Kidney (tissue), 22 donors: ENCODE measurements around the gene KRT78. TPM values are rescaled to one million over a fixed set of nuclear protein-coding genes. Genes with fewer than 3 reads are reported as not detected.
A peak's percentile ranks its signal among the peaks of the same experiment; 100 is the strongest.

ENCODE experiments used
- DNase-seq, 5 donors: peaks; one replicate each; pipeline ENCODE4 v3.0.0-alpha.2; 2013 to 2020
- FAIRE-seq: peaks from 2 replicates; lab custom pipeline; 2012; peaks lifted over from hg19 to GRCh38; lab: Jason Lieb, UNC
- H3K27ac ChIP-seq, 2 donors: one replicate each; pipeline ENCODE4 v1.7.0; 2013; ENCODE audit warnings: low read depth in 2 of 2, low read length in 2 of 2, inconsistent platforms in 1 of 2
- H3K27me3 ChIP-seq: one replicate; pipeline ENCODE4 v1.7.1; 2013; ENCODE audit warnings: low read length, inconsistent platforms; ENCODE audit not compliant: control insufficient read depth, insufficient read depth
- H3K36me3 ChIP-seq, 3 donors: one replicate each; pipeline versions ENCODE4 v1.7.0 to v1.7.1; 2013; ENCODE audit warnings: low read length in 3 of 3, control low read depth in 1 of 3, inconsistent platforms in 1 of 3; ENCODE audit not compliant: insufficient read depth in 3 of 3, control insufficient read depth in 2 of 3
- H3K4me1 ChIP-seq, 3 donors: one replicate each; pipeline versions ENCODE4 v1.7.0 to v1.7.1; 2013; ENCODE audit warnings: low read length in 3 of 3, inconsistent platforms in 1 of 3, low read depth in 1 of 3; ENCODE audit not compliant: control insufficient read depth in 2 of 3, insufficient read depth in 2 of 3
- H3K4me3 ChIP-seq, 3 donors: one replicate each; pipeline versions ENCODE4 v1.7.0 to v1.8.1; 2013; ENCODE audit warnings: low read length in 3 of 3, control low read depth in 1 of 3, inconsistent platforms in 1 of 3
- H3K9ac ChIP-seq, 3 donors: one replicate each; pipeline versions ENCODE4 v1.7.0 to v1.7.1; 2013; ENCODE audit warnings: low read length in 3 of 3, control low read depth in 1 of 3, inconsistent platforms in 1 of 3
- H3K9me3 ChIP-seq, 3 donors: one replicate each; pipeline versions ENCODE4 v1.7.0 to v1.7.1; 2013; ENCODE audit warnings: low read length in 3 of 3, control low read depth in 1 of 3, inconsistent platforms in 1 of 3; ENCODE audit not compliant: control insufficient read depth in 2 of 3, insufficient read depth in 1 of 3
- CTCF ChIP-seq: IDR thresholded peaks from 3 replicates; pipeline ENCODE4 v1.5.1; 2012; ENCODE audit warnings: mild to moderate bottlenecking, moderate library complexity, borderline replicate concordance; ENCODE audit not compliant: insufficient read depth; ENCODE audit errors: extremely low read depth
- intact Hi-C: fragments of 100-400 bp; cut with DNase I; formaldehyde crosslinking; loops from one replicate; pipeline ENCODE4 v1.11.1; 2022
- long read RNA-seq, 10 donors: library from polyadenylated mRNA in 1 of 10; unstranded in 1 of 10; transcript quantifications; one replicate each; pipeline ENCODE4 v2.0.0 and lab custom pipeline, GENCODE V29; 2021 to 2026
- polyA plus RNA-seq: library from polyadenylated mRNA; stranded (reverse); fragments of 350-450 nt; fragmentation: Illumina TruSeq; extraction: RNeasy Lipid Tissue Mini Kit (QIAGEN cat#74804); gene quantifications from one replicate; pipeline ENCODE4 v1.2.3, GENCODE V29; 2014; ENCODE audit warnings: low read depth, low replicate concordance; ENCODE audit not compliant: insufficient read depth
- total RNA-seq: library from RNA; stranded (reverse); fragmentation: NEBNext Ultra II Directional; extraction: Animal tissue kit (Norgen Biotek cat#: 25700); gene quantifications from one replicate; pipeline ENCODE4 v1.2.1, GENCODE V29; 2021
- donor health status: control.
- donor health status: control.
- donor health status: control.
- donor health status: control.
- donor health status: control.
- donor health status: DM: yes; HTN: yes; CAD: no.
- donor health status: Normal renal cell carcinoma (clear cell type).

KRT78 gene, protein sequence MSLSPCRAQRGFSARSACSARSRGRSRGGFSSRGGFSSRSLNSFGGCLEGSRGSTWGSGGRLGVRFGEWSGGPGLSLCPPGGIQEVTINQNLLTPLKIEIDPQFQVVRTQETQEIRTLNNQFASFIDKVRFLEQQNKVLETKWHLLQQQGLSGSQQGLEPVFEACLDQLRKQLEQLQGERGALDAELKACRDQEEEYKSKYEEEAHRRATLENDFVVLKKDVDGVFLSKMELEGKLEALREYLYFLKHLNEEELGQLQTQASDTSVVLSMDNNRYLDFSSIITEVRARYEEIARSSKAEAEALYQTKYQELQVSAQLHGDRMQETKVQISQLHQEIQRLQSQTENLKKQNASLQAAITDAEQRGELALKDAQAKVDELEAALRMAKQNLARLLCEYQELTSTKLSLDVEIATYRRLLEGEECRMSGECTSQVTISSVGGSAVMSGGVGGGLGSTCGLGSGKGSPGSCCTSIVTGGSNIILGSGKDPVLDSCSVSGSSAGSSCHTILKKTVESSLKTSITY
- total RNA-seq = not detected
- polyA plus RNA-seq = not detected
- long read RNA-seq, donor 1 = 0 reads
- long read RNA-seq, donor 2 = 0 reads
- long read RNA-seq, donor 3 = 0 reads
- long read RNA-seq, donor 4 = 0 reads
- long read RNA-seq, donor 5 = 0 reads
- long read RNA-seq, donor 6 = 0 reads
- long read RNA-seq, donor 7 = 0 reads
- long read RNA-seq, donor 8 = 0 reads
- long read RNA-seq, donor 9 = 0 reads
- long read RNA-seq, donor 10 = 0 reads

GRCh38 chr12:52848661-52849255 is at the start of gene KRT78:
Gene KRT78 (minus strand): TSS chr12:52848994. CDS start chr12:52848930, 64 bp downstream.
- H3K9me3 ChIP-seq = no peaks in the 10 kb centered on the region
- H3K36me3 ChIP-seq = no peaks in the 10 kb centered on the region
- no peak within 1 kb of the TSS for H3K4me3 ChIP-seq
- H3K4me1 ChIP-seq = no peaks in the 10 kb centered on the region
- H3K27me3 ChIP-seq = no peaks in the 10 kb centered on the region
- FAIRE-seq (no peak), DNase-seq (peak in 1 of 5 donors; percentile 57)
- intact Hi-C loops = no loop called here
- no peak within 1 kb of the TSS for H3K27ac ChIP-seq
- no peak for TF ChIP-seq CTCF
- H3K9ac ChIP-seq = no peak within 1 kb of the TSS

GRCh38 chr12:52896190-52897100 is 47.7 kb upstream of the KRT78 start:
- Histone ChIP-seq H3K36me3 (peaks cover 0 to 20% (median 11%) of the 10 kb centered on the region in 3 donors), H3K4me3 (no peak overlapping the region), H3K9me3 (no peaks in the 10 kb centered on the region), H3K27me3 (no peaks in the 10 kb centered on the region), H3K4me1 (no peaks in the 10 kb centered on the region), H3K9ac (no peak overlapping the region), H3K27ac (no peak overlapping the region)
- DNase-seq = no peak
- no peak for TF ChIP-seq CTCF
- intact Hi-C loops = no loop called here
- no peak for FAIRE-seq

DNA sequence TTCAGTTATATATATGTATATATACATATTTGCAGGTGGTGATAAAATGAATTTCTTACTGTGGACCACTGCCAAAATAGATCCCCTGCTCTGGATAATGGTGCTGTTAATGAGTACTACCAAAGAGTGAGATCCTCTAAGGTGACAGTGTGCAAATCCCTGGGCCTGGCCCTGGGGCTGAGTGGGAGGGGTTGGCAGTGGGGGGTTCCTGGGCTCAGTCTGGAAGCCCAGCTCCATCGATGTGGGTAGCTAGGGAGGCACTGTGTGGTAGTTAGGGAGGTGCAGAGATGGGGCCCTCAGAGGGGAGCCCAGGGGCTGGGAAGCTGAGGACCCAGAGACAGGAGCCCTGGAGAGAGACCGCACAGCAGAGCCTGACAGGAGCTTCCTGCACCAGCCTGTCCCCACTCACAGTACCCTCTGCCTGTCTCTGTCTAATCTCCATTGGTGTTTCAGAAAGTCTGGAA is 47.0 kb upstream of the KRT78 start:
- Histone ChIP-seq H3K27ac (no peak overlapping the region), H3K4me3 (no peak overlapping the region), H3K36me3 (peaks cover 0 to 13% (median 8%) of the 10 kb centered on the region in 3 donors), H3K9me3 (no peaks in the 10 kb centered on the region), H3K27me3 (no peaks in the 10 kb centered on the region), H3K4me1 (no peaks in the 10 kb centered on the region), H3K9ac (no peak overlapping the region)
- TF ChIP-seq CTCF = no peak
- DNase-seq (no peak), FAIRE-seq (no peak)
- intact Hi-C loops = no loop called here
